Fibroblast of the aortic adventitia (primary cell): Measurements from ENCODE around the gene HNRNPH1. TPM values are rescaled to one million over a fixed set of nuclear protein-coding genes. Genes with fewer than 3 reads are reported as not detected.
"Not testable (repeated sequence)": the region's sequence is repeated elsewhere in the genome, so short reads cannot be mapped to it uniquely, and the experiment has no call there.

Experiments
- DNase-seq: peaks from one replicate; pipeline ENCODE4 v3.0.0-alpha.2; 2010; ENCODE audit warnings: low read depth
- H3K4me3 ChIP-seq: 2 replicates; pipeline ENCODE4 v1.5.1; 2011; ENCODE audit warnings: low read depth, mild to moderate bottlenecking, control low read depth, low read length, moderate library complexity
- total RNA-seq: library from RNA; depleted of rRNA; stranded (reverse); fragments of >200 nt; gene quantifications from 2 replicates; pipeline ENCODE4 v1.2.3, GENCODE V29; 2012; ENCODE audit warnings: low replicate concordance
- TF ChIP-seq, protein P1 (sequence below): IDR thresholded peaks from 2 replicates; pipeline ENCODE4 v1.5.1; 2011; ENCODE audit warnings: mild to moderate bottlenecking, low read length, control low read depth, inconsistent platforms; ENCODE audit not compliant: insufficient read depth

Gene HNRNPH1, protein sequence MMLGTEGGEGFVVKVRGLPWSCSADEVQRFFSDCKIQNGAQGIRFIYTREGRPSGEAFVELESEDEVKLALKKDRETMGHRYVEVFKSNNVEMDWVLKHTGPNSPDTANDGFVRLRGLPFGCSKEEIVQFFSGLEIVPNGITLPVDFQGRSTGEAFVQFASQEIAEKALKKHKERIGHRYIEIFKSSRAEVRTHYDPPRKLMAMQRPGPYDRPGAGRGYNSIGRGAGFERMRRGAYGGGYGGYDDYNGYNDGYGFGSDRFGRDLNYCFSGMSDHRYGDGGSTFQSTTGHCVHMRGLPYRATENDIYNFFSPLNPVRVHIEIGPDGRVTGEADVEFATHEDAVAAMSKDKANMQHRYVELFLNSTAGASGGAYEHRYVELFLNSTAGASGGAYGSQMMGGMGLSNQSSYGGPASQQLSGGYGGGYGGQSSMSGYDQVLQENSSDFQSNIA
- 397 and 968 TPM in 2 replicates for total RNA-seq

DNA sequence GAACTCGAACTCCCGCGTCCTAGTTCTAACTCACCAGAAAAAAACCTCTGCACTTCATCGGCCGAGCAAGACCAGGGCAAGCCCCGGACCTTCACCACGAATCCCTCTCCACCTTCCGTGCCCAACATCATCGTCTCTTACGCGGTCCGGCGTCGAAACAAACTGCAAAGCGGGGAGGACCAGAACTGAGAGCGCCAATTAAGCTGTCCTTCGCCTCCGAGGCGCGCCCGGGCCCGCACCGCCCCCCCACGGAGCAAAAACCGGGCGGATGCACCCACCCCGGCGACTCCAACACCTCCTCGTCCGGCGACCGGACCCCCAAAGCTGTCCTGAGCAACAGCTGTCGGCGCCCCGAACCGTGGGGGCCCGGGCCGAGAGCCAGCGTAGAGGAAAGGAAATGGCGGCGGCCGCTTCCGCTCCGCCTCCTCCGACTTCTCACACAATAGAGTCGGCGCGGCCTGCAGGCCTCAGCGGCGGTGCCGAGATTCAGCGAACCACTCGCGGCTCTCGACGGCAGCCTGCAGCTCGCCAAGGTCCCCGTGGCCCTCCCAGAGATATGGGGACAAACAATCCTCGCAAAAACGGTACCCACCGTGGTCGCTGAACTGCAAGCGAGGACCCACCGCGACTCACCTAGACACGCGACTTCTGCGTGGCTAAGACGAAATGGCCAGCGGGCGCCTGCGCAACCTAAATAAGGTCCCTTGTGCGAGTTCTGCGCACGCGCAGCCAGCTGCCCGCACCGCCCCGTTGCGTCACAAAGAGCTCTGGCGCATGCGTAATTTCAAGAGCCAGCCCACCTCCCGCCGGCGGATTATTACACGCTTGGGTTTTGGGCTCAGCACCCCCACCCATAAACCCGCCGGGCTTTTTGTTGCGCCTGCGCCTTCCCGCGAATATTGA lies at the start of gene HNRNPH1:
HNRNPH1 (minus strand) TSS at position 669 of the 903 bp plus-strand sequence; CDS start at position 131, 538 bp downstream.
- peak; percentile 99 for DNase-seq
- TF ChIP-seq, protein P1, sequence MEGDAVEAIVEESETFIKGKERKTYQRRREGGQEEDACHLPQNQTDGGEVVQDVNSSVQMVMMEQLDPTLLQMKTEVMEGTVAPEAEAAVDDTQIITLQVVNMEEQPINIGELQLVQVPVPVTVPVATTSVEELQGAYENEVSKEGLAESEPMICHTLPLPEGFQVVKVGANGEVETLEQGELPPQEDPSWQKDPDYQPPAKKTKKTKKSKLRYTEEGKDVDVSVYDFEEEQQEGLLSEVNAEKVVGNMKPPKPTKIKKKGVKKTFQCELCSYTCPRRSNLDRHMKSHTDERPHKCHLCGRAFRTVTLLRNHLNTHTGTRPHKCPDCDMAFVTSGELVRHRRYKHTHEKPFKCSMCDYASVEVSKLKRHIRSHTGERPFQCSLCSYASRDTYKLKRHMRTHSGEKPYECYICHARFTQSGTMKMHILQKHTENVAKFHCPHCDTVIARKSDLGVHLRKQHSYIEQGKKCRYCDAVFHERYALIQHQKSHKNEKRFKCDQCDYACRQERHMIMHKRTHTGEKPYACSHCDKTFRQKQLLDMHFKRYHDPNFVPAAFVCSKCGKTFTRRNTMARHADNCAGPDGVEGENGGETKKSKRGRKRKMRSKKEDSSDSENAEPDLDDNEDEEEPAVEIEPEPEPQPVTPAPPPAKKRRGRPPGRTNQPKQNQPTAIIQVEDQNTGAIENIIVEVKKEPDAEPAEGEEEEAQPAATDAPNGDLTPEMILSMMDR = no peak
- H3K4me3 ChIP-seq = peak within 1 kb of the TSS; percentile 99

DNA sequence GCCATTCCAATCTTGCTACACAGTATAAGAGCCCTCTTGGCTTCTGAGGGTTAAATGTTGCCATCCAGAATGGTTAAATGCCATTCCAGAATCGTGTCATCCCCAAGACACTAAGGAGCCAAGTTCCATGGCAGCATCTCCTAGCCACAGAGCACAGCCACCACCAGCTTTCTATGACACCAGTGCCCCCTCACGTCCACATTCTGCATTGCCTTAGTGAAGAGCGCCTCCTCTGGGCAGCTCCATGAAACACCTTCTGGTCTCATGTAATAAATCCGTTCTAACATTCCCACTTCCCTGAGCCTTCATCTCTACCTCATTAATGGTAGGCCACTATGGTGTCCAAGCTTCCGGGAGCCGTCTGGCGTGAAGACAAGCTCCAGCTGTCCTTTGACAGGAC lies 44.9 kb upstream of the HNRNPH1 start:
- peak; percentile 44 for DNase-seq
- no peak overlapping the region for H3K4me3 ChIP-seq
- TF ChIP-seq, protein P1 = peak; percentile 72

DNA sequence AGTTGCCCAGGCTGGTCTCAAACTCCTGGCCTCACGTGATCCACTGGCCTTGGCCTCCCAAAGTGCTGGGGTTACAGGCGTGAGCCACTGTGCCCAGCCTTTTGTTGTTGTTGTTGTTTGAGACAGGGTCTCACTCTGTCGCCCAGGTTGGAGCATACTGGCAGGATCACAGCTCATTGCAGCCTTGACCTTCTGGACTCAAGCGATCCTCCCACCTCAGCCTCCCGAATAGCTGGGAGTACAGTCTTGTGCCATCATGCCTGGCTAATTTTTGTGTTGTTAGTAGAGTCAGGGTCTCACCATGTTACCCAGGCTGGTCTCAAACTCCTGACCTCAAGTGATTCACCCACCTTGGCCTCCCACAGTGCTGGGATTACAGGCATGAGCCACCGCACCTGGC lies 38.2 kb upstream of the HNRNPH1 start:
- H3K4me3 ChIP-seq, DNase-seq: not testable (repeated sequence)

DNA sequence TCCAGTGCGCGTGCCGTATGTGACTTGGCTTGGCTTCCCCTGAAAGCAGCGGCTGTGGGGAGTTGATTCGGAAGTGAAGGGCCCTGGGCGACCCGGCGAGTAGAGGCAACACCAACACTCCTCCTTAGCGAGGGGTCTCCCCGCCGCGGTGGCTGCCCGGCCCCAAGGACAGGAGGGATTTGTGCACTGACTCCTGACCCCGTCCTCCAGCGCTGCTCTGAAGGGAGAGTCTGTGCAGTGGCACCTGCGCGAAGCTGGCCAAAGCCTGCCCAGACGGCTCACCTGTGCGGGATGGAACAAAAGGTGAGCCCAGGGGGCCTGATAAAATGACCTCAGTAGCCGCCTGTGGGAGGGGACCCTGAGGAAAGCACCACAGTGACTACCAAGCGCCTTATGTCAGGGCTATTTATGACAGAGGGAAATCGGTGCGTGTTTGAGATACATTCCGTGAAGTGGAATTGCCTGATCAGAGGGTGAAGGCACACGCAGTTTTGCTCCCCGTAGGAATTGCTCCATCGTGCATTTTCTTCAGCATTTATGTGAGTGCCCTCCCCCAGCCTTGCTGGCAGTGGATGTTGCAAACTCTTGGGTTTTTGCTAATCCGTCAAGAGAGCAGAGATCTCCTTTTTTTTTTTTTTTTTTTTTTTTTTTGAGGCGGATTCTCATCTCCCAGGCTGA lies 34.8 kb upstream of the HNRNPH1 start:
- H3K4me3 ChIP-seq = peak overlapping the region; percentile 76
- DNase-seq = peak; percentile 46

DNA sequence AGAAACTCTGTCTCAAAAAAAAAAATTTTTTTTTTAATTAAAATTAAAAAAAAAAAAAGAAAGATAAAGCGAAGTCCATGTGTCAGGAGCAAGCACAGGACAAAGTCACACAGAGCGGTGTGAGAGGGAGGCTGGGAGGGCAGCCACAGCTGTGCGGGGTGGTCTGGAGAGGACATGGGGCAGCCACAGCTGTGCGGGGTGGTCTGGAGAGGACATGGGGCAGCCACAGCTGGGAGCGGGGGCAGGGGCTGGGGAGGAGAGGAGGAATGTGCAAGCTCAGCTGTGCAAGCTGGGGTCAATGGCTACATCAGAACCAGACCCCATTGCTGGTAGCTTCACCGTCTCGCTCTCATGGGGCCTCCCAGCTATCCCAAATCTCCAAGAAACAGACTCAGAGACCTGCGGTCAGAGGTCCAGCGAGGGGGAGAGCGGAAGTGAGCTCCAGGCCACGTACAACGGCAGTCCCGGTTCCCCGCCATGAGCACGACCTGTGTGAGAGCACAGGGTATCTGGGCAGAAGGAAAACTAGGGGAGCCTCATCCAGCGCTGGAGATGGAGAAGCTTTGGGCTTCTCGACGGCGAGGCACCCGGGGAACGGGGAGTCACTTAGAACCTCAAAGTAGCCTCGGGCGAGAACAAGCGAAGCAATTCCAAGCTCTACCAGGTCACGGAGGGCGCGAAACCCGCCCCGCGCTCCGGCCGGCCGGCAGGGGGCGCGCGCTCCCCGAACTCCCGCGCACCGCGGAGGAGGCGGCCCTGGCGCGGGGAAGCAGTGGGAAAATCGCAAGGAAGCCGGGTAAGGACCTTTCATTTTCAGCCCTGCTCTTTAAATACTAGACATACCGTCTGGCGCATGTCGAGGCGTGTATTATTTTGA lies 34.1 kb upstream of the HNRNPH1 start:
- not testable (repeated sequence) for H3K4me3 ChIP-seq, DNase-seq

DNA sequence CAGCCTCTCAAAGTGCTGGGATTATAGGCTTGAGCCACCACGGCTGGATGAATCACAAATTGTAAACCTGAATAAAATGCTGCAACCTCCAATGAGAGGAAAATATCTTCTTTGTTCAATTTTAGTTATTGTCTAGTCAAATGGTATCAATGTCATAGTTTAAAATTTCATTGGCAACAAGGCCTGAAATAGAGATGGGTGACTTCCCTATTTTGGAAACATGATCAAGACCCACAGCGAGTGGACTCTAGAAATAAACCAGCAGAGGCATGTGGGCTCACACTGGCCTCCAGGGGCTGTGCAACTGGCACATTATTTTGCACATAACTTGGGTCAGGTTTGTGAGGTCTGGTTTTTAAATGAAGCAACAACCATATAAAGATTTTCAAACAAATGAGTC lies 29.7 kb upstream of the HNRNPH1 start:
- not testable (repeated sequence) for H3K4me3 ChIP-seq, DNase-seq

DNA sequence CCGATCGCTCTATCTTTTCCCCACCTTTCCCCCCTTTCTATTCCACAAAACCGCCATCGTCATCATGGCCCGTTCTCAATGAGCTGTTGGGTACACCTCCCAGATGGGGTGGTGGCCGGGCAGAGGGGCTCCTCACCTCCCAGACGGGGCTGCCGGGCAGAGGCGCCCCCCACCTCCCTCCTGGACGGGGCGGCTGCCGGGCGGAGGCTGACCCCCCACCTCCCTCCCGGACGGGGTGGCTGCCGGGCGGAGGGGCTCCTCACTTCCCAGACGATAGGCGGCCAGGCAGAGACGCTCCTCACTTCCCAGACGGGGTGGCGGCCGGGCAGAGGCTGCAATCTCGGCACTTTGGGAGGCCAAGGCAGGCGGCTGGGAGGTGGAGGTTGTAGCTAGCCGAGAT lies 26.8 kb upstream of the HNRNPH1 start:
- not testable (repeated sequence) for DNase-seq, H3K4me3 ChIP-seq

DNA sequence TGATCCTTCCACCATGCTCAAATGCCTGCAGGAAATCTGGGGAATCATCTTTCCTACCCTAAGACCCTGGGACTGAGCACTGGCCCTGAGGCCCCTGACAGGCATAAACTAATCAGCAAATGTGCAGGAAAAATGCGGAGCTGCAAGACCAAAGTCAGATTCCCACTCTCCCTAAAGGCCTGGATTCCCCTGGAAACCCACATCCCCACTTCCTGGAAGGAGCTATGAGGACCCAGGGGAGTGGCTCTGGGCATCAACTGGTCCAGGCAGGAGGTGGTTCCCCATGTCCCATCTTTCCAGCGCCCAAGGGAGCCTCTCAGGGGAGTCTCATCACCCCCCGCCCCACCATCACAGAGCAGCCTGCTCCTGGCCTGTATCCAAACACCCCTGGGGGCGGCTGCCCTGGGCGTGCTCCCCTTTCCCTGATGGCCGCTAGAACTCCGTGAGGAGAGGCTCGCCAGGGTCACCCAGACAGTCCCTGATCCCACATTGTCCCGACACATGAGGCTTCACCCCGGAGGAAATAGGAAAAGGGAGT lies 25.8 kb upstream of the HNRNPH1 start:
- DNase-seq, H3K4me3 ChIP-seq: not testable (repeated sequence)

DNA sequence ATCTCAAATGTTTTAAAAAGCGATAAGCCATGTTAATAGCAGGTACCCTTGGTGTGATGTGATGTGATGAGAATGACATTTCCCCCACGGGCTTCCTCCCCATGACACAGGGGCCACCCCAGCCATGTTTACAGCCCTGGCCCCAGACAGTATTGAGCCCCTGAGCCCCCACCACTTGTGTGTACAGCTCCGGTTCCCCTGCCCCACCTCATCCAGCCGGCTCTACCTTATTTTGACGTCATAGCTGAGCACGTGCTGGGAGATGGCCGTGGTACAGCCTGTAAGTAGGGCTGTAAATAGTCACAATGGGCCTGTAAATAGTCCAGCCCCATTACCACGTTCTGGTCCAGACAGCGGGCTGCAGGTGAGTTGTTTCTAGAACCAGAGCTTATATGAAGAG lies 24.9 kb upstream of the HNRNPH1 start:
- TF ChIP-seq, protein P1 = no peak
- no peak overlapping the region for H3K4me3 ChIP-seq
- no peak for DNase-seq

DNA sequence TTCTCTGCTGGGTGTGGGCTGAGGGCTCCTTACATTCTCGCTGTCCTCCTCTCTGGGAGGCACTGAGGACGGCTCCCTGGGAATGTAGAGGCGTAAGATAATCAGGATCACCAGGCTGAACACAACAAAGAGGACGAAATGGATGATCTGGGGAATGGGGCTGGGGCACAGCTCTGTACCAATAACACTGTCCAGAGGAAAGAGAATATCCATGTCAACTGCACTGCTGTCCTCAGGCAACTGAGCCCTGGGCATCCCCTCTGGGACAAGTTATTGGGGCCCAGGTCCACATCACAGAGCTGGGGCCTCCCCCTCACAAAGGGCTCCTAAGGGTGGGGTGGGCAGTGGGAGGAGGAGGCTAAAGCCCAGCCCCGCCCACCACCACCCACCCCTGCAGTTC lies 21.3 kb upstream of the HNRNPH1 start:
- not testable (repeated sequence) for H3K4me3 ChIP-seq, DNase-seq

DNA sequence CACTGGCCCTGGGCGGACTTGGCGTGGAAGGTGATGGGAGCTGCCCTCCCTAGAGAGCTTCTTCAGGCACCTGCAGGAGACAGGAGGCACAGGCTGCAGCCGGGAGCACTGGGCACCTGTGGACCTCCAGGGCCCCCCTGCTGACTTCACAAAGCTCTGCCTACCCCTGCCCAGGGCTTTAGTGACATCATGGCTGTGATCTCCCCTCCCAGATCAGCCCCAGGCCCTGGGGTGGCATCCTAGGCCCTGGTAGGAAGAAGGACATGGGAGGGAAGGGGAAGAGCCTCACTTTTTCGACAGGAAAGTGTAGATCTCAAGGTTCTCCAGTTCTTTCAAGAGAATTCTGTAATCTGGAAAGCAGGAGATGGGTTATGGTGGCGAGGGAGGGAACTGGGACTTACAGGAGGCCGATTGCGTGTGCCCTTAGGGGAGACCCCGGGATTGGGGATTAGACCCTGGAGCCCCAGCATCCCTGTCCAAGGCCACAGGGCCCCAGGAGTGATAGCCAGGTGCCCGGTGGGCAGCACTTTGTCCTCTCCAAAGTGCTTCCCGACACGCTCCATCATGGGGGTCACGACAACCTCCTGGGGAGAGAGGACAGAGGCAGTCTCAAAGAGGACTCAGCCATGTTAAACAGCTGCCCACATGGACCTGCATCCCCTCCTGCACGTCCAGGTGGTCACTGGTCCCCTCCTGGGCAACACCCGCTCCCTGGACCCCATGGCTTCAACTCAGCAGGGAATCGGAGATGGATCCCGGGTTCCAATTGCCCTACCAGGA lies 19.9 kb upstream of the HNRNPH1 start:
- not testable (repeated sequence) for H3K4me3 ChIP-seq, DNase-seq

DNA sequence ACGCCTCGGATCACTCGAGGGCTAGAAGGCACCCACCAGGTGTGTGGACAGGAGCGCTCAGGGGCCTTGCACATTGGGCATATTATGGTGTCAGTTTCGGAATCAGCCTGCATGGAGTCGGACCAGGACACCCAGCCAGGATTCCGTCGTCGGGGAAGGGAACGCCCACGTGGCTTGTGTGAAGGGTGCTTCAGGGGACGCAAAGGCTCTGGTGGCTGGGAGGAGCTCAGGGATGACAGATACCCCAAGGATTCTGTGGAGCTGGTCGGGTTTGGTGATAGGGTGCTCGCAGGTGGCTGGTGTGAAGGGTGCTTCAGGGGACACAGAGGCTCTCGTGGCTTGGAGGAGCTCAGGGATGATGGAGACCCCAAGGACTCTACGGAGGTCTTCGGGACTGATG lies 19.2 kb upstream of the HNRNPH1 start:
- not testable (repeated sequence) for H3K4me3 ChIP-seq, DNase-seq

DNA sequence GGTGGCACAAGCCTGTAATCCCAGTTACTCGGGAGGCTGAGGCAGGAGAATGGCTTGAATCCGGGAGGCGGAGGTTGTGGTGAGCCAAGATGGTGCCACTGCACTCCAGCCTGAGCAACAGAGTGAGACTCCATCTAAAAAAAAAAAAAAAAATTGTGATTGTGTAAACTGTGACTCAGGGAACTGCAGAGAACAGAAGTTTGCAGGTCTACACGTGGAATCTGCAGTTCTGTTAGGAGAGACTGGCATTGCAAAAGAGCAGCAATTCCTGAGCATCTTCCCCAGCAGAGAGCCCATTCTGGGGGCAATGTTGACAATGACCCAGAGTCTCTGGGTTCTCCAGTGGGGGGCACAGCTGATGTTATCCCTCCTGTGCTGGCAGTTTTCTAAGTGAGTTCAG lies 18.3 kb upstream of the HNRNPH1 start:
- not testable (repeated sequence) for H3K4me3 ChIP-seq, DNase-seq
